Right ventricle myocardium inferior (tissue), 1 donor: ENCODE data around the gene MAPT. TPM values are rescaled to one million over a fixed set of nuclear protein-coding genes. Genes with fewer than 3 reads are reported as not detected.
"Not testable (repeated sequence)": the region's sequence is repeated elsewhere in the genome, so short reads cannot be mapped to it uniquely, and the experiment has no call there.

Source experiments
- ATAC-seq: fragments of 200-7000 bp; cut with Tn5 transposase; one replicate; pipeline ENCODE4 v1.9.1; 2020; ENCODE audit warnings: mild to moderate bottlenecking, moderate library complexity
- DNase-seq: peaks from one replicate; pipeline ENCODE4 v3.0.0; 2021; ENCODE audit errors: missing footprints
- intact Hi-C: fragments of 100-400 bp; cut with DNase I; formaldehyde crosslinking; loops from one replicate; pipeline ENCODE4 v1.11.0; 2022
- total RNA-seq: library from RNA; stranded (reverse); fragmentation: NEBNext Ultra II Directional; extraction: Animal tissue kit (Norgen Biotek cat#: 25700); gene quantifications from one replicate; pipeline ENCODE4 v1.2.1, GENCODE V29; 2021
- donor health status: DM: no; HTN: yes; CAD: no; lungs with severe emphysema.

Gene MAPT
- total RNA-seq, 1 donor from 2014 or later = 39.3 TPM

GRCh38 chr17:45855691-45856336 lies 38.5 kb upstream of the MAPT start:
- no peak for DNase-seq
- intact Hi-C loops = no loop called here
- no peak for ATAC-seq

GRCh38 chr17:45857977-45858708 lies 36.2 kb upstream of the MAPT start:
- ATAC-seq (no peak), DNase-seq (no peak)
- intact Hi-C loops = no loop called here

DNA sequence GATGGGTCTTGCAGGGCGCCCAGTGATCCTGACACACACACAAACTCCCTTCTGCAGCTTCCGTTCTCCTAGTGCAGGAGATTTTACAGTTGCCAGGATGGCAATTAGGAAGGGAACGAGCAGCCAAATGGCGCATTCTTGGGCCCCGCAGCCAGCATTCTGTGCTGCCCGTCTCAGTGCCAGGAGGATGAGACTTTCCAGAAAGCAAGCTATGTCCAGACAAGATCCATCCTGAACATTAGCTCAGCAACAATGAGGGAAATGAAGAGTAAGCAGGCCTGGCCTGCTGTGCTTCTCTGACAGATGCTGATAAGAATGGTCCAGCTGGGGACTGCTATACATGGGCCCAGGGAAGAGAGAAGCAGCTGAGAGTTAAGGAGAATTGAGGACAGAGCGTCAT lies 33.2 kb upstream of the MAPT start:
- intact Hi-C loops = no loop called here
- DNase-seq (no peak), ATAC-seq (no peak)

DNA sequence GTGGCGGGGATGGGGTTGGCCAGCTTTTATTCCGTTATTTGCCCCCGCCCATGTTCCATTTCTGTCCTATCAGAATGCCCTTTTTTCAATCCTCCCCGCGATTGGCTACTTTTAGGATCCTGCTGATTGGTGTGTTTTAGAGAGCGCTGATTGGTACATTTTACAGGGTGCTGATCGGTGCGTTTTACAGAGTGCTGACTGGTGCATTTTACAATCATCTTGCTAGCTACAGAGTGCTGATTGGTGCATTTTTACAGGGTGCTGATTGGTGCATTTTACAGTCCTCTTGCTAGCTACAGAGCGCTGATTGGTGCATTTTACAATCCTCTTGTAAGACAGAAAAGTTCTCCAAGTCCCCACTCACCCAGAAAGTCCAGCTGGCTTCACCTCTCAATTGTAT lies 32.2 kb upstream of the MAPT start:
- DNase-seq = not testable (repeated sequence)

DNA sequence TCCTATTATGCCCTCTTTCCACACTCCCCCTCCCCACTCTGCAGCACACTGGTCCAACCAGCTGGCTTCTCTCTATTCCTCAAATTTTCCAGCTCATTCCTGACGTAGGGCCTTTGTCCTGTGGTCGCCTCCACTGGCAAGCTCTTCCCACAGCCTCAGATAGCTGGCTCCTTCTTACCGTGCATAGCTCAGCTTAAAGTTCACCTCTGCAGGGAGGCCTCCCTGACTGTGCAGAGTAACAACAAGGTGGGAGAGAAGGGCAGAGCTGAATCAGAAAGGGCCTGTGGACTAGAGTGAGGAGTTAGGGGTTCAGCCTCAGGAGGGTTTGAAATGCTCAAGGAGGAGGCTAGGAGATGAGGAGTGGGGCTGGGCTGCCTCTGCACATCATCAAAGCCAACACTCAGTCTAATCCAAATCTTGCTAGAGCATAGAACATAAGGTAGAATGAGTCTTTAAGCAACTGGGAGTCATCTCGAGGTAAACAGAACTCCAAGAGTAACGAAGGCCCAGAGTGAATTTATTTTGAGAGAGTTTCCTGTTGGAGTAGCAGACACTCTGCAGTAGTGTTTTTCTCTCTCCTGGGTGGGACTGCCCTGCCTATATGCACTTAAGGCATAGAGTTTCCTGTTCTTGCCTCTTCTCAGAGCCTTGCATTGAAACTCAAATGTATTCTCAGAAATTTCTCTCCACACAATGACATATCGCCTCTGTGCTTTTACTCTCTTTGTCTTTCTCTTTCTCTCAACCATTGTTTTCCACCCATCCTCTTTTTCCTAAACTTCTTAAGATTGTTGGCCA lies 30.3 kb upstream of the MAPT start:
- ATAC-seq (no peak), DNase-seq (no peak)
- intact Hi-C loops = no loop called here

More for the DNA sequence above, 32.2 kb upstream of the MAPT start:
- ATAC-seq, intact Hi-C loops: not testable (repeated sequence)

- intact Hi-C loops = no loop called here
- no peak for DNase-seq
- no peak for ATAC-seq
These were observed 27.2 kb upstream of the MAPT start for GRCh38 chr17:45867171-45867570.

DNA sequence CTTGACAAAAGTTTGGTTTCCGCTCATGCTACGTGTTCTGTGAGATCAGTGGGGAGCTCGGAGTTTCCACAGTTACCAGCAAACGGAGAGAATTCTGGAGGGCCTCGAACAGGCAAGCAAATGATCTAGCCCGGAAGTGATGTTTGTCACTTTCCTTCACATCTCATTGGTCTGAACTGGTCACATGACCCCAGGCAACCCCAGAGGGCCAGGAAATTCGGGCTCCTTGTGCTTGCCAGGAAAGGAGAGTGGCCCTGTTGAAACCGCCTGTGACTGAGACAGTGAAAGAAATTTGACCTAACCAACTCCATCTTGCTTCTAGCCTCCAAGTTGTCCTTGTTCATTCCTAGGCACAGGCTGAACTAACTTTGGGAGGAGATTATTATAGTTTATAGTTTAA lies 26.7 kb upstream of the MAPT start:
- DNase-seq = no peak
- intact Hi-C loops = no loop called here
- ATAC-seq = no peak

GRCh38 chr17:45868276-45868675 lies 26.1 kb upstream of the MAPT start:
- intact Hi-C loops = no loop called here
- no peak for DNase-seq
- ATAC-seq = no peak

DNA sequence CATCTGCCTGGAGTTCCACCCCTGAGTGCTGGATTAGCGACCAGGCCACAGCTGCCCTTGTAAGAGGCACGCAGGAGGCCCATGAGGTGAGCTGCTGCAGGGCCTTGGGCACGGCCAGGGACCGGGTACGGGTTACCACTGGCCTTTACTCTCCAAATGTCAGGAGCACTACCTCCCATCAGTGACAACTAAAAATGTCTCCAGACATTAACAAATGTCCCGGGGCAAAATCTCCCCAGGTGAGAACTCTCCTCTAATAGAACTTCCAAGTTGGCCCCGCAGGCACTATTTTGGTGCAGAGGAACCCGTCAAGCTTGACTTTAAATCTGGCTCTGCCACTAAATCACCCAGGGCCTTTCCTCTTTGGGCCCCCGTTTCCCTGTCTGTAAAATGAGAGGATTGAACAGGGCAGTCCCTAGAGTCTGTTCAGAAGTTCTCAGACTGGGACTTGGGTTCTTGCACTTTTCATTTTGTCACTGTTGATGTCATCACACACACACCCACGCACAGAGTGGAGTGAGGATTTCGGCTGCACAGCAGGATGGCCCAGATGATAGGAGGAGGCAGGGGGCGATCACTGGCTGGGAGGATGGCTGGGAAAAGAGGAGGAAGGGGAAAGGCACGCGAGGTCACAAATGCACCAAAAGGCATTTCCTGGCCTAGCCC lies 24.5 kb upstream of the MAPT start:
- DNase-seq (no peak), ATAC-seq (no peak)
- intact Hi-C loops = no loop called here

DNA sequence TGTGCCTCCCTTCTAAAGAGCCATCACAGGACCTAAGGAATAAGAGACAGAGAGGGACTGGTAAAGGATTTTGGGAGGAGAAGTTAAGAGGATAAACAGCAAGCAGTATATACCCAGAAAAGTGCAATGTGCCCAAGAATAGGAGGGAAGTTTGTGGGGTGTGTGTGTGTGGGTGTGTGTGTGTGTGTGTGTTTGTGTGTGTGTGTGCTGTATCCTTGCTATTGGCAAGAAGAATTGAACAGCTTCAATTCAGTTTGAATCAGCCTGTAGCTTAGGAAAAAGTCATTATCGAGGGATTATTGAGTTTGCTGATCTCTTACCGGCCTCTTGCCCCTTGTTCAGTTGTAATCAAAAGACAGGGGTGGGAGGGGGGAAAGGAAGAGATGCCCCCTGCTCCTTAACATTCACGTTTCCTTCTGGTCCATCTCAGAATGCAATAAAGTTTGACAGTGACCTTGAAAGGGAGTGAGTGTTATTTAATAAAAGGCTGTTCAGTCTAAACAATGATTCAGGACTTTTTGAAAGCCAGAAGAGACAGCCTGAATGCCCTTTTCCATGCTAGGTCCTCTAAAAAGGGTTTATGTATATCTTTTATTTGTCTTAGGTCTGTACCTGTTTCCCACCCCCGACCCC lies 23.9 kb upstream of the MAPT start:
- ATAC-seq (no peak), DNase-seq (no peak)
- intact Hi-C loops = no loop called here

- no peak for ATAC-seq
- no peak for DNase-seq
- intact Hi-C loops = no loop called here
These were observed 22.6 kb upstream of the MAPT start for GRCh38 chr17:45871718-45872117.

GRCh38 chr17:45873728-45874127 lies 20.6 kb upstream of the MAPT start:
- intact Hi-C loops = no loop called here
- DNase-seq (no peak), ATAC-seq (no peak)

GRCh38 chr17:45874151-45874550 lies 20.2 kb upstream of the MAPT start:
- ATAC-seq (no peak), DNase-seq (no peak)
- intact Hi-C loops = no loop called here

GRCh38 chr17:45876539-45876938 lies 17.8 kb upstream of the MAPT start:
- no peak for ATAC-seq
- intact Hi-C loops = no loop called here
- no peak for DNase-seq

DNA sequence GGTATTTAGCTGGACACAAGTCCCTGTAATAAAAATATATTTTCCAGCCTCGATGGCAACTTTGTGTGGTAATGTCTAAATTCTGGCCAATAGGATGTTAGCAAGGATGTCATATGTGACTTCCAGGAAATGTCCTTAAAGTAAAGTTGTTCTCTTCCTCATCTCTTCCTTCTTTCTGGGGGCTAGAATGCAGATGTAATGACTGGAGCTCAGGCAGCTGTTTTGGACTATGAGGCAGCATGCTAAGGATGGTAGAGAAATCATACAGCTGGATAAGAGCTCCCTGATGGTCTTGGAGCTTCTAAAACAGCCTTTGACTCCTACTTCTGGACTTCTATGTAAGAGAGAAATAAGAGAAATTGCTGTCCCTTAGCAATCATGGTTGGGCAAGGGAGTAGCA lies 16.9 kb upstream of the MAPT start:
- no peak for DNase-seq
- intact Hi-C loops = no loop called here

GRCh38 chr17:45883063-45883462 lies 11.3 kb upstream of the MAPT start:
- ATAC-seq = no peak
- DNase-seq = no peak
- intact Hi-C loops = no loop called here

More for the DNA sequence above, 16.9 kb upstream of the MAPT start:
- no peak for ATAC-seq

DNA sequence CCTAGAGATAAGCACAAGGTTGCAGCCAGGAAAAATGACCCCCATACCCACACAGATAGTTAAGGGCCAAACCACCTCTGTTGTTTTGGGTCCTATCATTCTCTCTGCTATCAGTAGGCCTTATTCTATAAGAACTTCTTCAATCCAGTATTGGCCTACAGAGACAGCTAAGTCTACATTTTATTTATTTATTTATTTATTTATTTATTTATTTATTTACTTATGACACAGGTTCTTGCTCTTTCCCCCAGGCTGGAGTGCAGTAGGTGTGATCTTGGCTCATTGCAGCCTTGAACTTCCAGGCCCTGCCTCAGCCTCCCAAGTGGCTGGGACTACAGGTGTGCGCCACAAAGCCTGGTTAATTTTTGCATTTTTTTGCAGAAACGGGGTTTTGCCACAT lies 7.5 kb upstream of the MAPT start:
- intact Hi-C loops = no loop called here
- no peak for ATAC-seq
- DNase-seq = no peak

GRCh38 chr17:45888392-45888791 lies 6.0 kb upstream of the MAPT start:
- no peak for ATAC-seq
- DNase-seq = no peak
- intact Hi-C loops = no loop called here

- intact Hi-C loops = no loop called here
- DNase-seq = no peak
- ATAC-seq = no peak
These were observed 4.8 kb upstream of the MAPT start for GRCh38 chr17:45889579-45889978.
